H9 (cell line): Measurements from ENCODE around the gene TMPRSS3. TPM values are rescaled to one million over a fixed set of nuclear protein-coding genes. Genes with fewer than 3 reads are reported as not detected.

Source experiments
- DNase-seq: peaks from one replicate; pipeline ENCODE4 v3.0.0-alpha.2; 2017
- H2AFZ ChIP-seq: one replicate; pipeline ENCODE4 v1.6.1; 2013; ENCODE audit warnings: mild to moderate bottlenecking, low read length, control low read depth, moderate library complexity
- H2AK5ac ChIP-seq: 2 replicates; pipeline ENCODE4 v1.6.1; 2013; ENCODE audit warnings: low read length, control low read depth, mixed read lengths; ENCODE audit not compliant: insufficient read length
- H2BK120ac ChIP-seq: one replicate; pipeline ENCODE4 v1.6.1; 2013; ENCODE audit warnings: low read depth, mild to moderate bottlenecking, low read length, control low read depth, inconsistent platforms; ENCODE audit not compliant: poor library complexity, severe bottlenecking
- H2BK12ac ChIP-seq: 2 replicates; pipeline ENCODE4 v1.6.1; 2013; ENCODE audit warnings: low read length, control low read depth, mixed read lengths, low read depth; ENCODE audit not compliant: insufficient read length
- H2BK15ac ChIP-seq: 2 replicates; pipeline ENCODE4 v1.6.1; 2013; ENCODE audit warnings: low read depth, low read length, control low read depth
- H2BK20ac ChIP-seq: one replicate; pipeline ENCODE4 v1.6.1; 2013; ENCODE audit warnings: low read depth, mild to moderate bottlenecking, low read length, control low read depth, inconsistent platforms; ENCODE audit not compliant: poor library complexity, severe bottlenecking
- H2BK5ac ChIP-seq: 2 replicates; pipeline ENCODE4 v1.6.1; 2013; ENCODE audit warnings: low read length, control low read depth, mixed read lengths; ENCODE audit not compliant: insufficient read length
- H3K14ac ChIP-seq: 2 replicates; pipeline ENCODE4 v1.6.1; 2013; ENCODE audit warnings: low read length, control low read depth; ENCODE audit not compliant: insufficient read depth
- H3K18ac ChIP-seq: 2 replicates; pipeline ENCODE4 v1.6.1; 2013; ENCODE audit warnings: low read depth, mild to moderate bottlenecking, mixed read lengths, low read length, control low read depth; ENCODE audit not compliant: insufficient read length
- H3K23ac ChIP-seq: 2 replicates; pipeline ENCODE4 v1.6.1; 2013; ENCODE audit warnings: low read length, control low read depth, mixed read lengths, low read depth; ENCODE audit not compliant: insufficient read length
- H3K23me2 ChIP-seq: 2 replicates; pipeline ENCODE4 v1.6.1; 2013; ENCODE audit warnings: low read depth, mild to moderate bottlenecking, mixed read lengths, low read length, control low read depth; ENCODE audit not compliant: insufficient read length, poor library complexity, severe bottlenecking
- H3K27ac ChIP-seq: 2 replicates; pipeline ENCODE4 v1.5.1; 2013; ENCODE audit warnings: low read length, control low read depth, mixed read lengths, low read depth; ENCODE audit not compliant: insufficient read length
- H3K27me3 ChIP-seq: 2 replicates; pipeline ENCODE4 v1.6.1; 2013; ENCODE audit warnings: low read length, control low read depth, inconsistent platforms; ENCODE audit not compliant: insufficient read depth
- H3K4ac ChIP-seq: 2 replicates; pipeline ENCODE4 v1.6.1; 2013; ENCODE audit warnings: low read depth, mild to moderate bottlenecking, control low read depth, inconsistent platforms, low read length, moderate library complexity
- H3K4me1 ChIP-seq: 2 replicates; pipeline ENCODE4 v1.6.1; 2013; ENCODE audit warnings: low read length, control low read depth, inconsistent platforms; ENCODE audit not compliant: insufficient read depth
- H3K4me2 ChIP-seq: 2 replicates; pipeline ENCODE4 v1.6.1; 2013; ENCODE audit warnings: low read length, control low read depth, mixed read lengths; ENCODE audit not compliant: insufficient read length, insufficient read depth
- H3K56ac ChIP-seq: 2 replicates; pipeline ENCODE4 v1.6.1; 2013; ENCODE audit warnings: low read depth, mild to moderate bottlenecking, mixed read lengths, low read length, control low read depth; ENCODE audit not compliant: insufficient read length
- H3K79me1 ChIP-seq: 2 replicates; pipeline ENCODE4 v1.6.1; 2013; ENCODE audit warnings: low read depth, mild to moderate bottlenecking, moderate library complexity, low read length, control low read depth, inconsistent platforms; ENCODE audit not compliant: insufficient read depth, poor library complexity, severe bottlenecking
- H3K79me2 ChIP-seq: 2 replicates; pipeline ENCODE4 v1.6.1; 2013; ENCODE audit warnings: low read length, control low read depth, inconsistent platforms; ENCODE audit not compliant: insufficient read depth
- H3K9ac ChIP-seq: 2 replicates; pipeline ENCODE4 v1.6.1; 2013; ENCODE audit warnings: low read length, control low read depth, mixed read lengths; ENCODE audit not compliant: insufficient read length; ENCODE audit errors: extremely low read depth
- H3K9me3 ChIP-seq: one replicate; pipeline ENCODE4 v1.6.1; 2013; ENCODE audit warnings: low read depth, low read length, inconsistent platforms; ENCODE audit not compliant: control insufficient read depth
- H3T11ph ChIP-seq: one replicate; pipeline ENCODE4 v1.6.1; 2013; ENCODE audit warnings: mild to moderate bottlenecking, low read length, control low read depth, inconsistent platforms
- H4K20me1 ChIP-seq: one replicate; pipeline ENCODE4 v1.6.1; 2013; ENCODE audit not compliant: control insufficient read depth, insufficient read length, insufficient read depth
- H4K5ac ChIP-seq: 2 replicates; pipeline ENCODE4 v1.6.1; 2013; ENCODE audit warnings: low read depth, mild to moderate bottlenecking, mixed read lengths, low read length, control low read depth; ENCODE audit not compliant: insufficient read length
- H4K8ac ChIP-seq: replicated peaks from 2 replicates; pipeline ENCODE4 v1.6.1; 2013; ENCODE audit warnings: low read length, control low read depth, mixed read lengths, low read depth; ENCODE audit not compliant: insufficient read length
- H4K91ac ChIP-seq: 2 replicates; pipeline ENCODE4 v1.6.1; 2013; ENCODE audit warnings: low read depth, mild to moderate bottlenecking, moderate library complexity, mixed read lengths, low read length, control low read depth; ENCODE audit not compliant: insufficient read length
- H3K27ac Mint-ChIP-seq, 3 experiments: 2 replicates in 2 of 3; 3 replicates in 1 of 3; pipeline ENCODE4 v1.8.0; 2020 to 2021; ENCODE audit warnings: mixed read lengths in 3 of 3, mild to moderate bottlenecking in 1 of 3, moderate library complexity in 1 of 3
- H3K27me3 Mint-ChIP-seq: 2 replicates; pipeline ENCODE4 v1.8.0; 2021; ENCODE audit warnings: low read depth, mild to moderate bottlenecking, moderate library complexity, mixed read lengths
- H3K36me3 Mint-ChIP-seq, 3 experiments: 2 replicates in 2 of 3; 3 replicates in 1 of 3; pipeline ENCODE4 v1.8.0; 2020 to 2021; ENCODE audit warnings: low read depth in 3 of 3, mixed read lengths in 3 of 3; ENCODE audit not compliant: insufficient read depth in 1 of 3
- H3K4me1 Mint-ChIP-seq, 2 experiments: 2 replicates each; pipeline ENCODE4 v1.8.0; 2020; ENCODE audit warnings: mixed read lengths in 2 of 2
- H3K4me3 Mint-ChIP-seq, 2 experiments: 2 replicates in 1 of 2; 3 replicates in 1 of 2; pipeline ENCODE4 v1.8.0; 2020 to 2021; ENCODE audit warnings: mild to moderate bottlenecking in 2 of 2, mixed read lengths in 2 of 2, moderate library complexity in 1 of 2
- H3K9me3 Mint-ChIP-seq, 2 experiments: 2 replicates in 1 of 2; 3 replicates in 1 of 2; pipeline ENCODE4 v1.8.0; 2020; ENCODE audit warnings: mild to moderate bottlenecking in 2 of 2, mixed read lengths in 2 of 2, moderate library complexity in 1 of 2
- WGBS: extraction: QIAGEN DNeasy Blood & Tissue Kit; methylation state at CpG from one replicate; pipeline ENCODE4 v1.1.7; 2013; ENCODE audit warnings: missing lambda C conversion rate, low lambda C conversion rate, mixed read lengths; ENCODE audit not compliant: insufficient read length; ENCODE audit errors: extremely low coverage; 5-methylcytosine and 5-hydroxymethylcytosine counted together
- total RNA-seq: library from RNA; stranded (reverse); gene quantifications from 2 replicates; pipeline ENCODE4 v1.2.1, GENCODE V29; 2021
- TF ChIP-seq, protein P1 (sequence below): fragments of 200-600 bp; sonication (generic); conservative IDR thresholded peaks from 3 replicates; pipeline ENCODE4 v1.8.0; 2021; ENCODE audit warnings: antibody characterized with exemption, mild to moderate bottlenecking

The TMPRSS3 gene
- total RNA-seq, 1 experiment from 2014 or later, result 0.31 TPM

DNA sequence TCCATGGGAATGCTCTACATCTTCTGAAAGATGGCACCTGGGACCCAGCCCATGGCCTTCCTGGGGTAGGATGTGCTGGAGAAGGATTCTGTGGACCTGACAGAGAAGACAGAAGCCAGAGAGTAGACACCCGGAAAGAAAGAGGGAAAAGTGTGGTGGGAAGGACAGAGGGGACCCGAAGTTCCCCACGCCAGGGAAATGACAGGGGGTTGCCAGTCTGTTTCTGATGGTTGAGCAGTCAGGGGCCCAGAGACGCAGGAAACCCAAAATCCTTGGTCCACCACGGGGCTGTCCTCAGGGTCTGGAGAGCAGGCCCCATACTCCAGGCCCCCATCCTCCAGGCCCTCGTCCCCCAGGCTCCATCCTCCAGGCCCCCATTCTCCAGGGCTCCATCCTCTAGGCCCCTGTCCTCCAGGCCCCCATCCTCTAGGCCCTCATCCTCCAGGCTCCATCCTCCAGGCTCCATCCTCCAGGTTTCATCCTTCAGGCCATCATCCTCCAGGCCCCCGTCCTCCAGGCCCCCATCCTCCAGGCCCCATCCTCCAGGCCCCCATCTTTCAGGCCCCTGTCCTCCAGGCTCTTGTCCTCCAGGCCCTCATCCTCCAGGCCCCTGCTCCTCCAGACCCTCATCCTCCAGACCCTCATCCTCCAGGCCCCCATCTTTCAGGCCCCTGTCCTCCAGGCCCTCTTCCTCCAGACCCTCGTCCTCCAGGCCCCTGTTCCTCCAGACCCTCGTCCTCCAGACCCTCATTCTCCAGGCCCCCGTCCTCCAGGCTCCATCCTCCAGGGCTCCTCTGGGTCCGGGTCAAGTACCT is 44.0 kb downstream of the TMPRSS3 start:
- Histone ChIP-seq H2BK12ac (no peak overlapping the region), H4K91ac (no peak overlapping the region), H3K79me2 (no peaks in the 10 kb centered on the region), H2BK5ac (no peak overlapping the region), H3K27me3 (no peaks in the 10 kb centered on the region), H3K27ac (no peak overlapping the region), H2BK15ac (no peak overlapping the region; the same call in 1 of the 2 replicates), H4K8ac (no peak overlapping the region), H3T11ph (no peak overlapping the region), H4K5ac (no peak overlapping the region), H3K23me2 (no peaks in the 10 kb centered on the region), H2BK120ac (no peak overlapping the region), H2AK5ac (no peak overlapping the region), H2BK20ac (no peak overlapping the region), H3K79me1 (no peaks in the 10 kb centered on the region), H3K56ac (no peak overlapping the region), H4K20me1 (no peaks in the 10 kb centered on the region), H3K9me3 (no peaks in the 10 kb centered on the region), H2AFZ (no peak overlapping the region), H3K14ac (no peak overlapping the region), H3K23ac (no peak overlapping the region), H3K4me2 (no peak overlapping the region), H3K4ac (no peak overlapping the region), H3K4me1 (no peaks in the 10 kb centered on the region), H3K9ac (no peak overlapping the region), H3K18ac (no peak overlapping the region)
- no CpG with 5 or more reads among the region's 11 CpGs for WGBS
- TF ChIP-seq, protein P1, sequence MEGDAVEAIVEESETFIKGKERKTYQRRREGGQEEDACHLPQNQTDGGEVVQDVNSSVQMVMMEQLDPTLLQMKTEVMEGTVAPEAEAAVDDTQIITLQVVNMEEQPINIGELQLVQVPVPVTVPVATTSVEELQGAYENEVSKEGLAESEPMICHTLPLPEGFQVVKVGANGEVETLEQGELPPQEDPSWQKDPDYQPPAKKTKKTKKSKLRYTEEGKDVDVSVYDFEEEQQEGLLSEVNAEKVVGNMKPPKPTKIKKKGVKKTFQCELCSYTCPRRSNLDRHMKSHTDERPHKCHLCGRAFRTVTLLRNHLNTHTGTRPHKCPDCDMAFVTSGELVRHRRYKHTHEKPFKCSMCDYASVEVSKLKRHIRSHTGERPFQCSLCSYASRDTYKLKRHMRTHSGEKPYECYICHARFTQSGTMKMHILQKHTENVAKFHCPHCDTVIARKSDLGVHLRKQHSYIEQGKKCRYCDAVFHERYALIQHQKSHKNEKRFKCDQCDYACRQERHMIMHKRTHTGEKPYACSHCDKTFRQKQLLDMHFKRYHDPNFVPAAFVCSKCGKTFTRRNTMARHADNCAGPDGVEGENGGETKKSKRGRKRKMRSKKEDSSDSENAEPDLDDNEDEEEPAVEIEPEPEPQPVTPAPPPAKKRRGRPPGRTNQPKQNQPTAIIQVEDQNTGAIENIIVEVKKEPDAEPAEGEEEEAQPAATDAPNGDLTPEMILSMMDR, result no peak
- peaks cover 0 to 3% (median 0%) of the 10 kb centered on the region in 3 experiments; a peak in 2 of 7 replicates for H3K36me3 Mint-ChIP-seq
- peaks cover 5 to 6% of the 10 kb centered on the region in 2 experiments; a peak in 2 of 4 replicates for H3K4me1 Mint-ChIP-seq
- peaks cover 0 to 2% of the 10 kb centered on the region in 2 experiments; a peak in 4 of 5 replicates for H3K9me3 Mint-ChIP-seq
- peak; percentile 4 for DNase-seq
- H3K4me3 Mint-ChIP-seq, result no peak overlapping the region
- H3K27me3 Mint-ChIP-seq, result peaks cover 6% of the 10 kb centered on the region
- peak overlapping the region in 1 of 3 experiments; percentile 84; a peak in 1 of 7 replicates for H3K27ac Mint-ChIP-seq
